HepG2 (cell line): ENCODE measurements around the gene ELAVL3. TPM values are rescaled to one million over a fixed set of nuclear protein-coding genes. Genes with fewer than 3 reads are reported as not detected.

Source experiments
- ARID5B ChIP-seq: IDR thresholded peaks from 2 replicates; pipeline ENCODE4 v1.4.0; 2020; ENCODE audit warnings: mild to moderate bottlenecking, missing genetic modification reagents
- ASH2L ChIP-seq: fragments of 300-600, 200-600 bp; sonication (generic); IDR thresholded peaks from 2 replicates; pipeline ENCODE4 v1.7.0; 2017; ENCODE audit warnings: low read depth, mild to moderate bottlenecking, moderate library complexity, mixed read lengths, low read length; ENCODE audit not compliant: insufficient read length
- ATF7-NPFF ChIP-seq: sonication (generic); formaldehyde crosslinking; IDR thresholded peaks from 2 replicates; pipeline ENCODE4 v1.8.1; 2023; ENCODE audit warnings: mild to moderate bottlenecking, low read depth, missing genetic modification reagents, moderate library complexity
- FOSL2 ChIP-seq: sonication (generic); formaldehyde crosslinking; IDR thresholded peaks from 2 replicates; pipeline ENCODE4 v1.4.0; 2020; ENCODE audit warnings: missing genetic modification reagents
- HOMEZ ChIP-seq: IDR thresholded peaks from 2 replicates; pipeline ENCODE4 v1.6.1; 2016; ENCODE audit warnings: low read depth
- KDM2A ChIP-seq: sonication (generic); formaldehyde crosslinking; IDR thresholded peaks from 2 replicates; pipeline ENCODE4 v1.4.0; 2020; ENCODE audit warnings: low read depth, missing genetic modification reagents, borderline replicate concordance
- KLF16 ChIP-seq, 2 experiments: sonication (generic) in 1 of 2; formaldehyde crosslinking in 1 of 2; IDR thresholded peaks; 2 replicates each; pipeline versions ENCODE4 v1.6.1 to v1.8.0; 2016 to 2023; ENCODE audit warnings: missing genetic modification reagents in 2 of 2, missing compliant biosample characterization in 1 of 2
- PLRG1 ChIP-seq: fragments of 450-650 bp; conservative IDR thresholded peaks from 2 replicates; pipeline ENCODE4 v1.6.1; 2016
- RNF219 ChIP-seq: sonication (generic); formaldehyde crosslinking; IDR thresholded peaks from 2 replicates; pipeline ENCODE4 v1.5.0; 2020; ENCODE audit warnings: mild to moderate bottlenecking, missing genetic modification reagents
- SOX13 ChIP-seq, 3 experiments: fragments of 450-650 bp in 1 of 3; sonication (generic) in 1 of 3; formaldehyde crosslinking in 1 of 3; IDR thresholded peaks in 2 of 3; conservative IDR thresholded peaks in 1 of 3; 2 replicates each; pipeline versions ENCODE4 v1.5.0 to v1.6.1; 2016 to 2020; ENCODE audit warnings: antibody characterized with exemption in 1 of 3, mild to moderate bottlenecking in 1 of 3, missing compliant biosample characterization in 1 of 3, missing genetic modification reagents in 1 of 3, moderate library complexity in 1 of 3
- SP1 ChIP-seq, 2 experiments: fragments of 450-650 bp in 1 of 2; sonication (generic) in 1 of 2; formaldehyde crosslinking in 1 of 2; IDR thresholded peaks; 2 replicates each; pipeline versions ENCODE4 v1.4.0 to v1.6.1; 2016 to 2020; ENCODE audit warnings: missing genetic modification reagents in 1 of 2
- ZNF282 ChIP-seq: fragments of 450-650 bp; IDR thresholded peaks from 2 replicates; pipeline ENCODE4 v1.6.1; 2018; ENCODE audit not compliant: partially characterized antibody
- ZNF687 ChIP-seq: sonication (generic); formaldehyde crosslinking; IDR thresholded peaks from 2 replicates; pipeline ENCODE4 v1.5.1; 2020; ENCODE audit warnings: mild to moderate bottlenecking, missing genetic modification reagents, moderate library complexity
- ZNF777 ChIP-seq: sonication (generic); formaldehyde crosslinking; IDR thresholded peaks from 2 replicates; pipeline ENCODE4 v1.4.0; 2020; ENCODE audit warnings: missing genetic modification reagents
- ZSCAN30 ChIP-seq: sonication (generic); formaldehyde crosslinking; IDR thresholded peaks from 2 replicates; pipeline ENCODE4 v1.5.0; 2020; ENCODE audit warnings: mild to moderate bottlenecking, missing genetic modification reagents
- polyA plus RNA-seq, 8 experiments: library from polyadenylated mRNA; depleted of rRNA in 3 of 8; stranded (reverse) in 7 of 8; unstranded in 1 of 8; fragments of >200 nt; fragmentation: Illumina TruSeq in 4 of 8; extraction: Trizol in 4 of 8; gene quantifications; 2 replicates each; pipeline versions ENCODE4 v1.2.1 to v1.2.3, GENCODE V29; 2011 to 2016; ENCODE audit warnings: low read depth in 4 of 8, missing spikeins in 1 of 8, mixed read lengths in 1 of 8; ENCODE audit not compliant: insufficient read depth in 1 of 8
- total RNA-seq, 5 experiments: library from RNA; depleted of rRNA; stranded (reverse); fragments of >200 nt; fragmentation: Illumina TruSeq; extraction: Trizol; gene quantifications; 2 replicates each; pipeline ENCODE4 v1.2.3, GENCODE V29; 2016; ENCODE audit warnings: low read depth in 1 of 5

Gene ELAVL3
- total and polyA plus RNA-seq, 2 of the 13 experiments (the other 11 are each of a cell fraction or from before 2014, with no cell fraction given): 0.03 TPM; not detected in 1

GRCh38 chr19:11479090-11479897 is 1.6 kb downstream of the ELAVL3 start (continued):
- no peak for TF ChIP-seq PLRG1
- TF ChIP-seq HOMEZ: no peak
- no peak for TF ChIP-seq ATF7-NPFF (CRISPR knock-in tag)
- 0 out of 2 replicates have a peak, but pooled peaks have one; percentile 8 for TF ChIP-seq FOSL2 (CRISPR knock-in tag)
- 0 out of 2 replicates have a peak, but pooled peaks have one; percentile 24 for TF ChIP-seq KDM2A (CRISPR knock-in tag)
- TF ChIP-seq ZSCAN30 (CRISPR knock-in tag): no peak
- 0 out of 2 replicates have a peak, but pooled peaks have one; percentile 23 for TF ChIP-seq ARID5B (CRISPR knock-in tag)
- TF ChIP-seq KLF16 (CRISPR knock-in tag; IDR thresholded peaks at IDR 0.05): peak in 1 of 2 experiments; percentile 42; a peak in 1 of 4 replicates
- no peak for TF ChIP-seq ZNF282
- TF ChIP-seq ZNF687 (CRISPR knock-in tag): peak; percentile 44
- TF ChIP-seq ASH2L: no peak
- TF ChIP-seq SP1 (IDR thresholded peaks at IDR 0.05): no peak
- peak; percentile 82 for TF ChIP-seq SP1 (CRISPR knock-in tag; IDR thresholded peaks at IDR 0.05)
- no peak for TF ChIP-seq RNF219 (CRISPR knock-in tag)
- TF ChIP-seq ZNF777 (CRISPR knock-in tag): 0 out of 2 replicates have a peak, but pooled peaks have one; percentile 25
- TF ChIP-seq SOX13 (IDR thresholded peaks at IDR 0.05): no peak
- TF ChIP-seq SOX13 (CRISPR knock-in tag; conservative IDR thresholded peaks at IDR 0.05 in 1 of 2, IDR thresholded peaks at IDR 0.05 in 1 of 2): peak in 1 of 2 experiments; percentile 16; a peak in 1 of 4 replicates
